ENCODE results near the gene TMEM128. TPM values are rescaled to one million over a fixed set of nuclear protein-coding genes. Genes with fewer than 3 reads are reported as not detected.
"Not testable (repeated sequence)": the region's sequence is repeated elsewhere in the genome, so short reads cannot be mapped to it uniquely, and the experiment has no call there.

Gene TMEM128
- total RNA-seq, 1 donor from 2014 or later = 17.1 TPM

DNA sequence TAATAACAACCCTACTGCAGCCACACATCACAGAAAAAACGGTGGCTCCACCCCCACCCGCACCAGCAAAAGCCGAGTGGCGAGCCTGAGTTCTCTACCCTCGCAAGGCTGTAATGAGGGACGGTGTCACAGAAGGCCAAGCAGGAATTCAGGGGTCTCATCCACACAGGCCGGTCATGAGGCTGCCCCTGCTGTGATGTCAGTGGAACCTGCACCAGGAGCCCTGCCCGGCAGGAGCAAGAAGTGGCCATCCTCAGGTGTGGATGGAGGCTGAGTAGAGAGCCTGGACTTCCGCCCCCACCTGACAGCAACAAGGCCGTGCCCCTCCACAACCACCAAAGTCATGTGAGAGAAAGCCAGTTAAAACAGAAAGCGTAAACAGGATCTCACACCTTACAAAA lies 21.3 kb upstream of the TMEM128 start:
- ChIA-PET POLR2A (no interaction called here), CTCF (no interaction called here)
- Mint-ChIP-seq H3K36me3 (ENCODE audit: low read depth) (peaks cover 59% of the 10 kb centered on the region), H3K4me3 (no peak overlapping the region), H3K4me1 (no peaks in the 10 kb centered on the region), H3K27me3 (no peaks in the 10 kb centered on the region), H3K9me3 (no peaks in the 10 kb centered on the region), H3K27ac (no peak overlapping the region)
- DNase-seq (no peak), ATAC-seq (ENCODE audit: low read depth) (no peak)
- intact Hi-C loops (cut with micrococcal nuclease) = no loop called here
- TF ChIP-seq, protein P1, sequence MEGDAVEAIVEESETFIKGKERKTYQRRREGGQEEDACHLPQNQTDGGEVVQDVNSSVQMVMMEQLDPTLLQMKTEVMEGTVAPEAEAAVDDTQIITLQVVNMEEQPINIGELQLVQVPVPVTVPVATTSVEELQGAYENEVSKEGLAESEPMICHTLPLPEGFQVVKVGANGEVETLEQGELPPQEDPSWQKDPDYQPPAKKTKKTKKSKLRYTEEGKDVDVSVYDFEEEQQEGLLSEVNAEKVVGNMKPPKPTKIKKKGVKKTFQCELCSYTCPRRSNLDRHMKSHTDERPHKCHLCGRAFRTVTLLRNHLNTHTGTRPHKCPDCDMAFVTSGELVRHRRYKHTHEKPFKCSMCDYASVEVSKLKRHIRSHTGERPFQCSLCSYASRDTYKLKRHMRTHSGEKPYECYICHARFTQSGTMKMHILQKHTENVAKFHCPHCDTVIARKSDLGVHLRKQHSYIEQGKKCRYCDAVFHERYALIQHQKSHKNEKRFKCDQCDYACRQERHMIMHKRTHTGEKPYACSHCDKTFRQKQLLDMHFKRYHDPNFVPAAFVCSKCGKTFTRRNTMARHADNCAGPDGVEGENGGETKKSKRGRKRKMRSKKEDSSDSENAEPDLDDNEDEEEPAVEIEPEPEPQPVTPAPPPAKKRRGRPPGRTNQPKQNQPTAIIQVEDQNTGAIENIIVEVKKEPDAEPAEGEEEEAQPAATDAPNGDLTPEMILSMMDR (IDR thresholded peaks at IDR 0.05) = no peak

DNA sequence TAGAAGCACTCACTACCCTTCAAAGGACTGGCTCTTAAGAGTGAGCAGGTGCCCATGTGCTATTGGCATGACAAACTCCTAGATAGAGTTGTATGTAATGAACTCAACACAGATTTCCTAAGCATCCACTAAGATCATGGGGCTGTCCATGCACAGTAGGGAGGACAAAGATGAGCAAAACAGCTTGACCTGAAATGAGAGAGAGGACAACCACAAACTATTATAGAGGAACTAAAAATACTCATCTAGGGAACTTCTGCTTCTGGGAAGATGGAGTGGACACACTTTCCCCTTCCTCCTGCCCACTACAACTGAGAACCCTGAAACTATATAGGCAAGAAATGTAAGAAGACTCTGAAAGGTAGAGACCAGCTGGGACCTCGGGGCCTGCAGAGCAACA lies 20.8 kb upstream of the TMEM128 start:
- Mint-ChIP-seq H3K9me3 (no peaks in the 10 kb centered on the region), H3K27ac (no peak overlapping the region), H3K4me3 (no peak overlapping the region), H3K4me1 (no peaks in the 10 kb centered on the region), H3K27me3 (no peaks in the 10 kb centered on the region), H3K36me3 (ENCODE audit: low read depth) (peaks cover 53% of the 10 kb centered on the region)
- TF ChIP-seq, protein P1 (IDR thresholded peaks at IDR 0.05) = no peak
- ChIA-PET POLR2A (no interaction called here), CTCF (no interaction called here)
- intact Hi-C loops (cut with micrococcal nuclease) = no loop called here
- ATAC-seq (ENCODE audit: low read depth) (no peak), DNase-seq (no peak)

DNA sequence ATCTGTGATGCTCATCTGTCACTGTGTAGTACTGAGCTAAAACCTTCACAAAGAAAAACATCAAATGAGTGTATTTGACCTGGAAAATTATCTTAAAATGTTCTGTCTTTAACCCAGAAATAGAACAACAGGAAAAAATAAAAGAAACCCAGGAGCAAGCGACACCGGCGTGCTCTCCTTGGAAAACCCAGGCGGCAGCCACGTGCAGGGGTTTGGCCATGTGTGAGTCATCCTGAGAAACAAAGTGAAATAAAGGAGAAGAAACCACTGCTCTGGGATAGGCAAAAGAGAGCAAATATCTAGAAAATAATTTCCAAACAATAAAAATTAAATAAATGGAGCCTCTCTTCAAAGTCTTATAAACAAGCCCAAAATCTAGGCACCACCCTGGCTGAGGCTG lies 20.0 kb upstream of the TMEM128 start:
- ChIA-PET POLR2A (no interaction called here), CTCF (interaction anchor here (1.1 kb wide), 1 partner anchor 16 kb away, joined by 3 read pairs; no protein-coding TSS in a partner anchor)
- Mint-ChIP-seq H3K9me3 (no peaks in the 10 kb centered on the region), H3K4me3 (no peak overlapping the region), H3K27ac (no peak overlapping the region), H3K4me1 (no peaks in the 10 kb centered on the region), H3K27me3 (no peaks in the 10 kb centered on the region), H3K36me3 (ENCODE audit: low read depth) (peaks cover 46% of the 10 kb centered on the region)
- intact Hi-C loops (cut with micrococcal nuclease) = no loop called here
- ATAC-seq (ENCODE audit: low read depth) (no peak), DNase-seq (no peak)
- TF ChIP-seq, protein P1 (IDR thresholded peaks at IDR 0.05) = no peak

DNA sequence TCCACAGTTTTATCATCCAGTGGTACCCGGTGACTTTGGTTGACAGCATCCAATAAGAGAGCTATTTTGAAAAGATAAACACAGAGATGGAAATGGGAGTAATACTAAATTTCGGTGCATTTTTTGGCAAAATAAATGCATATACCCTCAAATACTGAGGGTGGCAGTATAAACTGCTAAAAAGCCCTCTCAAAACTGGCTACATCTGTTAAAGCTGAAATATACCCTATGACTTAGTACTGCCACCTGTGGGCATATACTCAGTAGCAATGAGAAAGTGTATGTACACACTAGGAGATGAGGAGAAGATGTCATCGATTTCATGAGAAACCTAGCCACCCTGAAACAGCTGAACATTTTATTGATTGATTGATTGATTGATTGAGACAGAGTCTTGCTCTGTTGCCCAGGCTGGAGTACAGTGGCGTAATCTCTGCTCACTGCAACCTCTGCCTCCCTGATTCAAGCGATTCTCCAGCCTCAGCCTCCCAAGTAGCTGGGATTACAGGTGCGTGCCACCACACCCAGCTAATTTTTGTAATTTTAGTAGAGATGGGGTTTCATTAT lies 12.2 kb upstream of the TMEM128 start:
- ATAC-seq (ENCODE audit: low read depth) = peak; percentile 77
- ChIA-PET POLR2A (interaction anchor here (1.6 kb wide), 1 partner anchor 12 kb away, joined by 7 read pairs; the partner anchor contains the start of gene TMEM128), CTCF (interaction anchor here (1.0 to 1.9 kb wide), 3 partner anchors 9 to 171 kb away, joined by 4 to 9 read pairs (median 5); partner anchors contain the start of gene TMEM128)
- H3K27ac Mint-ChIP-seq = no peak overlapping the region
- H3K4me3 Mint-ChIP-seq = no peak overlapping the region
- no peaks in the 10 kb centered on the region for H3K9me3 Mint-ChIP-seq
- H3K27me3 Mint-ChIP-seq = peaks cover 3% of the 10 kb centered on the region
- H3K4me1 Mint-ChIP-seq = no peaks in the 10 kb centered on the region
- intact Hi-C loops (cut with micrococcal nuclease) = loop anchor here (1.0 kb wide), 1 partner anchor 75 kb away; no protein-coding TSS in a partner anchor
- TF ChIP-seq, protein P1 (IDR thresholded peaks at IDR 0.05) = no peak
- no peaks in the 10 kb centered on the region for H3K36me3 Mint-ChIP-seq (ENCODE audit: low read depth)
- DNase-seq = no peak

DNA sequence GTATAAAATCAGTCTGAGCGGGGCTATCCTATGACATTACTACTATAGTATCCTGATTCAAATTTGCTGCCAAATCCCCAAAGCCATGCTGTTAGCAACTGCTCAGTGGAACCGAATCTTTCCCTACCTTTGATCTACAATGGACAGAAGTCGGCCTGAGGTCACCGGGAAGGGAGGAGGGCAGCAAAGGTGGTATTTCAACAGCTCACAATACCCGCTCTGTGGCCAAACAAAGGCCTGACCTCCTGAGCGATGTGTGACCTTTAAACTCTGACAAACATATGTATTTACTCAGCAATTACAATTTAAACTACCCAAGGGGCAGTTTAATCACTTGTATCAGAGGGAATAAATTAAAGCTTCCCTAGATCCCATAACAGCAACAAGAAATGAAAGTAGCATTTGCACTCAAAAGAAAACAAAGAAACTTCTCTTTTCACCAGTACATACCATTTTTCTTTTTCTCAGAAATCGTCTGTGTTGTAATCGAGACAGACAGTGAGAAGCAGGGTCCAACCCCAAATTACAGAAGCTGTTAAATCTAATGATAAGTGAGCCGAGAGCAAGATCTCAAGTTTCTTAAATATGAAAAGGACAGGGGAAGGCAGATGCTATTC lies 11.6 kb upstream of the TMEM128 start:
- H3K4me1 Mint-ChIP-seq = no peaks in the 10 kb centered on the region
- ATAC-seq (ENCODE audit: low read depth) = no peak
- no peaks in the 10 kb centered on the region for H3K9me3 Mint-ChIP-seq
- TF ChIP-seq, protein P1 (IDR thresholded peaks at IDR 0.05) = no peak
- no peak overlapping the region for H3K27ac Mint-ChIP-seq
- peaks cover 3% of the 10 kb centered on the region for H3K27me3 Mint-ChIP-seq
- ChIA-PET POLR2A (interaction anchor here (1.6 kb wide), 1 partner anchor 12 kb away, joined by 7 read pairs; the partner anchor contains the start of gene TMEM128), CTCF (interaction anchor here (0.7 to 1.9 kb wide), 4 partner anchors 8 to 172 kb away, joined by 3 to 9 read pairs (median 4); partner anchors contain the start of gene TMEM128)
- DNase-seq = no peak
- intact Hi-C loops (cut with micrococcal nuclease) = loop anchor here (1.0 kb wide), 1 partner anchor 76 kb away; no protein-coding TSS in a partner anchor
- no peak overlapping the region for H3K4me3 Mint-ChIP-seq
- H3K36me3 Mint-ChIP-seq (ENCODE audit: low read depth) = no peaks in the 10 kb centered on the region

DNA sequence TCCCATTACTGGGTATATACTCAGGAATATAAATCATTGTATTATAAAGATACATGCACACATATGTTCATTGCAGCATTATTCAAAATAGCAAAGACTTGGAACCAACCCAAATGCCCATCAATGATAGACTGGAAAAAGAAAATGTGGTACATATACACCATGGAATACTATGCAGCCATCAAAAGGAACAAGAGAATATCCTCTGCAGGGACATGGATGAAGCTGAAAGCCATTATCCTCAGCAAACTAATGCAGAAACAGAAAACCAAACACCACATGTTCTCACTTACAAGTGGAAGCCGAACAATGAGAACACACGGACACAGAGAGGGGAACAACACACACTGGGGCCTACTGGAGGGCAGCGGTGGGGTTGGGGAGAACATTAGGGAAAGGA lies 9.7 kb upstream of the TMEM128 start:
- intact Hi-C loops (cut with micrococcal nuclease); H3K27me3 Mint-ChIP-seq; DNase-seq; H3K9me3 Mint-ChIP-seq; CTCF ChIA-PET; H3K36me3 Mint-ChIP-seq (ENCODE audit: low read depth); H3K4me3 Mint-ChIP-seq; H3K4me1 Mint-ChIP-seq; H3K27ac Mint-ChIP-seq; ATAC-seq (ENCODE audit: low read depth); POLR2A ChIA-PET: not testable (repeated sequence)
